ENCODE measurements around the gene TCAP.
"Not testable (repeated sequence)": the region's sequence is repeated elsewhere in the genome, so short reads cannot be mapped to it uniquely, and the experiment has no call there.

TCAP gene

DNA sequence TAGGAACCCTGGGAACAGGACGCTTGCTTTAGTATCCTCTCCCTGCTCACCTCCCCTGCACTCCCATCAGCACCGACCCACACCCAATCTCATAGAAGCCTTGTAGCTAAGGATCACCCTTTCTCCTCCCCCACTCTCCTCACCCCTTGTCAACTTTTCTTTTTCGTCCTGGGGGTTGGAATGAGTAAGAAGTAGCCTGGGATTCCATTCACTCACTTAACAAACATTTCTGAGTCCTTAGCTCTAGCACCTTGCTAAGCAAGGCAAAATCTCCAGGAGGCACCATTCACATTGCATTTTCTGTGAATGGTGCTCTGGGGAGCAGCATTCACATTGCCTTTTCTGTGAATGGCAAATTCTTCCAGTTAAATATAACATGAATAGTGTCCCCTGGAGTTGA lies 23.8 kb downstream of the TCAP start:
- Histone ChIP-seq H3K36me3 (ENCODE audit: control insufficient read depth in 2 of 2, insufficient read depth in 2 of 2, low read length in 2 of 2) (peaks cover 3 to 6% of the 10 kb centered on the region in 2 donors), H3K9me3 (ENCODE audit: control insufficient read depth in 2 of 2, low read length in 2 of 2) (no peaks in the 10 kb centered on the region), H3K27me3 (ENCODE audit: control insufficient read depth in 1 of 2, insufficient read depth in 2 of 2, low read length in 2 of 2) (no peaks in the 10 kb centered on the region), H3K4me1 (ENCODE audit: control insufficient read depth, insufficient read depth, low read length) (peaks cover 7% of the 10 kb centered on the region), H3K9ac (ENCODE audit: low read length in 2 of 2) (no peak overlapping the region), H3K4me3 (ENCODE audit: low read length in 2 of 2) (peak overlapping the region; percentile 87 to 94), H3K27ac (ENCODE audit: low read length) (no peak overlapping the region)

- no peak overlapping the region for H3K4me3 ChIP-seq (ENCODE audit: low read length in 2 of 2)
- H3K27ac ChIP-seq (ENCODE audit: low read length): no peak overlapping the region
- H3K9ac ChIP-seq (ENCODE audit: low read length in 2 of 2): no peak overlapping the region
- no peaks in the 10 kb centered on the region for H3K27me3 ChIP-seq (ENCODE audit: control insufficient read depth in 1 of 2, insufficient read depth in 2 of 2, low read length in 2 of 2)
- no peaks in the 10 kb centered on the region for H3K36me3 ChIP-seq (ENCODE audit: control insufficient read depth in 2 of 2, insufficient read depth in 2 of 2, low read length in 2 of 2)
- H3K9me3 ChIP-seq (ENCODE audit: control insufficient read depth in 2 of 2, low read length in 2 of 2): no peaks in the 10 kb centered on the region
- H3K4me1 ChIP-seq (ENCODE audit: control insufficient read depth, insufficient read depth, low read length): peaks cover 5% of the 10 kb centered on the region
Measured at GRCh38 chr17:39694593-39694992, 29.4 kb downstream of the TCAP start.

DNA sequence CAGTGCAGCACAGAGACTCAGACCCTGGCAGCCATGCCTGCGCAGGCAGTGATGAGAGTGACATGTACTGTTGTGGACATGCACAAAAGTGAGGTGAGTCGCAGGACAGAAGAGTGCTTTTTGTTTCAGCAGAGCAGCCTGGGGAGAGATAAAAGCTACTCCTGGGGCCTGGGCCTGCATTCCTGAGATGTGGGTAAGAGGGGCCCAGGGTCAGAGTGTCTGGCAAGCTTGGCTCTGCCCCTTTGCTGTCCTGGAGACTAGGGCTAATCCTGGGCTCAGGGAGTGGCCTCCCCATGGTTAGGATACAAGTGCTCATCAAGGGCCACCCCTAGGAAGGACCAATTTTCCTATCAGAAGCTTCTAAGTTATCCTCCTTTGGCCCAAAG lies 29.9 kb downstream of the TCAP start:
- Histone ChIP-seq H3K9me3 (ENCODE audit: control insufficient read depth in 2 of 2, low read length in 2 of 2) (no peaks in the 10 kb centered on the region), H3K9ac (ENCODE audit: low read length in 2 of 2) (no peak overlapping the region), H3K4me1 (ENCODE audit: control insufficient read depth, insufficient read depth, low read length) (peaks cover 5% of the 10 kb centered on the region), H3K36me3 (ENCODE audit: control insufficient read depth in 2 of 2, insufficient read depth in 2 of 2, low read length in 2 of 2) (no peaks in the 10 kb centered on the region), H3K27me3 (ENCODE audit: control insufficient read depth in 1 of 2, insufficient read depth in 2 of 2, low read length in 2 of 2) (no peaks in the 10 kb centered on the region), H3K27ac (ENCODE audit: low read length) (no peak overlapping the region), H3K4me3 (ENCODE audit: low read length in 2 of 2) (no peak overlapping the region)

DNA sequence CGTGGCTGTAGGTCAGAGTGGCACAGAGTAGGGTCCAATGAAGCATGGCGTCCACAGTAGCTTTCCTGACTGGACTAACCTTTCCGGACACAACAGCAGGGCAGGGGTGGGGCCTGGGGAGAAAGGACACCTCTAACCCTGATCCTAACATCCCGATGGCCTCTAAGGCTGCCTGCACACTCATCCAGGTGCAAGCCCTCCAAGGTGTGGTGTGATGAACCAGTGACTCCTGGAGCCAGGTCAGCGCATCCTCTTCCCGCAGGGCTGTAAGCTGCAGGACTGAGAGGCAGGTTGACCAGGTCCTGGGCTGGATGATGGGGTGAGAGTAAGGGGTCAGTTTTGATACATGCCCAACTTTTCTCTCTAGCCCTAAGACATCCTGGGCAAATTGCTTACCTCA lies 31.6 kb downstream of the TCAP start:
- Histone ChIP-seq H3K9ac (ENCODE audit: low read length in 2 of 2) (no peak overlapping the region), H3K27me3 (ENCODE audit: control insufficient read depth in 1 of 2, insufficient read depth in 2 of 2, low read length in 2 of 2) (no peaks in the 10 kb centered on the region), H3K4me3 (ENCODE audit: low read length in 2 of 2) (no peak overlapping the region), H3K27ac (ENCODE audit: low read length) (no peak overlapping the region), H3K36me3 (ENCODE audit: control insufficient read depth in 2 of 2, insufficient read depth in 2 of 2, low read length in 2 of 2) (no peaks in the 10 kb centered on the region), H3K4me1 (ENCODE audit: control insufficient read depth, insufficient read depth, low read length) (peaks cover 21% of the 10 kb centered on the region), H3K9me3 (ENCODE audit: control insufficient read depth in 2 of 2, low read length in 2 of 2) (no peaks in the 10 kb centered on the region)

DNA sequence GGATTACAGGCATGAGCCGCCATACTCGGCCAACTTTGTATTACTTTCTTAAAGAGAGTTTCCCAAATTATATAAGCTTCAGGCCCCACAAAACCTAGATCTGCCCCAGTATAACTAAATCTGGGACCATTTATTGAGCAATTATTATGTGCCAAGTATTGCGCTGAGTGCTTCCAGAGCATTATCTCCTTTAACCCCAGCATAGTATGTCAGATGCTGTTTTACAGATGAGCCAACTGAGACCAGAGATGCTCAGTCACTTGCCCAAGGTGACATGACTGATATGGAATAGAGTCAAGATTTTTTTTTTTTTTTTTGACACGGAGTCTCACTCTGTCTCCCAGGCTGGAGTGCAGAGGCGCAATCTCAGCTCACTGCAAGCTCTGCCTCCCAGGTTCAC lies 32.8 kb downstream of the TCAP start:
- Histone ChIP-seq H3K27me3 (ENCODE audit: control insufficient read depth in 1 of 2, insufficient read depth in 2 of 2, low read length in 2 of 2) (no peaks in the 10 kb centered on the region), H3K4me1 (ENCODE audit: control insufficient read depth, insufficient read depth, low read length) (peaks cover 24% of the 10 kb centered on the region)

DNA sequence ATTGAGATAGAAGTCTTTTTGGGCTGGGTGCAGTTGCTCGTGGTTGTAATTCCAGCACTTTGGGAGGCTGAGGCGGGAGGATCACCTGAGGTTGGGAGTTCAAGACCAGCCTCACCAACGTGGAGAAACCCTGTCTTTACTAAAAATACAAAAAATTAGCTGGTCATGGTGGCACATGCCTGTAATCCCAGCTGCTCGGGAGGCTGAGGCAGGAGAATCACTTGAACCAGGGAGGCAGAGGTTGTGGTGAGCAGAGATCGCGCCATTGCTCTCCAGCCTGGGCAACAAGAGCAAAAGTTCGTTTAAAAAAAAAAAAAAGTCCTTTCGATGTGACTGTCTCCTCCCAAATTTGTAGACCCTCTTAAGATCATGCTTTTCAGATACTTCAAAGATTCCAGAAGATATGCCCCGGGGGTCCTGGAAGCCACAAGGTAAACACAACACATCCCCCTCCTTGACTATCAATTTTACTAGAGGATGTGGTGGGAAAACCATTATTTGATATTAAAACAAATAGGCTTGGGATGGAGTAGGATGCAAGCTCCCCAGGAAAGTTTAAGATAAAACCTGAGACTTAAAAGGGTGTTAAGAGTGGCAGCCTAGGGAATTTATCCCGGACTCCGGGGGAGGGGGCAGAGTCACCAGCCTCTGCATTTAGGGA lies 34.1 kb downstream of the TCAP start:
- Histone ChIP-seq H3K4me3 (ENCODE audit: low read length in 2 of 2) (peak overlapping the region; percentile 72 to 79), H3K9ac (ENCODE audit: low read length in 2 of 2) (peak overlapping the region; percentile 72 to 73), H3K4me1 (ENCODE audit: control insufficient read depth, insufficient read depth, low read length) (peaks cover 24% of the 10 kb centered on the region), H3K27ac (ENCODE audit: low read length) (peak overlapping the region; percentile 62)
- not testable (repeated sequence) for H3K9me3 ChIP-seq (ENCODE audit: control insufficient read depth in 2 of 2, low read length in 2 of 2); H3K36me3 ChIP-seq (ENCODE audit: control insufficient read depth in 2 of 2, insufficient read depth in 2 of 2, low read length in 2 of 2); H3K27me3 ChIP-seq (ENCODE audit: control insufficient read depth in 1 of 2, insufficient read depth in 2 of 2, low read length in 2 of 2)

More for the DNA sequence above, 32.8 kb downstream of the TCAP start:
- no peaks in the 10 kb centered on the region for H3K36me3 ChIP-seq (ENCODE audit: control insufficient read depth in 2 of 2, insufficient read depth in 2 of 2, low read length in 2 of 2)
- no peaks in the 10 kb centered on the region for H3K9me3 ChIP-seq (ENCODE audit: control insufficient read depth in 2 of 2, low read length in 2 of 2)
- no peak overlapping the region for H3K27ac ChIP-seq (ENCODE audit: low read length)
- H3K4me3 ChIP-seq (ENCODE audit: low read length in 2 of 2): no peak overlapping the region
- no peak overlapping the region for H3K9ac ChIP-seq (ENCODE audit: low read length in 2 of 2)

GRCh38 chr17:39699818-39700147 lies 34.6 kb downstream of the TCAP start, which contains the start of gene ERBB2:
Gene ERBB2, plus strand, starts transcription at chr17:39700064. Its CDS starts 175 bp downstream, at chr17:39700239.
- peak within 1 kb of the TSS; percentile 72 to 79 for H3K4me3 ChIP-seq (ENCODE audit: low read length in 2 of 2)
- H3K9ac ChIP-seq (ENCODE audit: low read length in 2 of 2): peak within 1 kb of the TSS; percentile 73 to 78
- H3K27me3 ChIP-seq (ENCODE audit: control insufficient read depth in 1 of 2, insufficient read depth in 2 of 2, low read length in 2 of 2): no peaks in the 10 kb centered on the region
- H3K9me3 ChIP-seq (ENCODE audit: control insufficient read depth in 2 of 2, low read length in 2 of 2): no peaks in the 10 kb centered on the region
- peaks cover 28% of the 10 kb centered on the region for H3K4me1 ChIP-seq (ENCODE audit: control insufficient read depth, insufficient read depth, low read length)
- no peaks in the 10 kb centered on the region for H3K36me3 ChIP-seq (ENCODE audit: control insufficient read depth in 2 of 2, insufficient read depth in 2 of 2, low read length in 2 of 2)
- peak within 1 kb of the TSS; percentile 62 for H3K27ac ChIP-seq (ENCODE audit: low read length)

DNA sequence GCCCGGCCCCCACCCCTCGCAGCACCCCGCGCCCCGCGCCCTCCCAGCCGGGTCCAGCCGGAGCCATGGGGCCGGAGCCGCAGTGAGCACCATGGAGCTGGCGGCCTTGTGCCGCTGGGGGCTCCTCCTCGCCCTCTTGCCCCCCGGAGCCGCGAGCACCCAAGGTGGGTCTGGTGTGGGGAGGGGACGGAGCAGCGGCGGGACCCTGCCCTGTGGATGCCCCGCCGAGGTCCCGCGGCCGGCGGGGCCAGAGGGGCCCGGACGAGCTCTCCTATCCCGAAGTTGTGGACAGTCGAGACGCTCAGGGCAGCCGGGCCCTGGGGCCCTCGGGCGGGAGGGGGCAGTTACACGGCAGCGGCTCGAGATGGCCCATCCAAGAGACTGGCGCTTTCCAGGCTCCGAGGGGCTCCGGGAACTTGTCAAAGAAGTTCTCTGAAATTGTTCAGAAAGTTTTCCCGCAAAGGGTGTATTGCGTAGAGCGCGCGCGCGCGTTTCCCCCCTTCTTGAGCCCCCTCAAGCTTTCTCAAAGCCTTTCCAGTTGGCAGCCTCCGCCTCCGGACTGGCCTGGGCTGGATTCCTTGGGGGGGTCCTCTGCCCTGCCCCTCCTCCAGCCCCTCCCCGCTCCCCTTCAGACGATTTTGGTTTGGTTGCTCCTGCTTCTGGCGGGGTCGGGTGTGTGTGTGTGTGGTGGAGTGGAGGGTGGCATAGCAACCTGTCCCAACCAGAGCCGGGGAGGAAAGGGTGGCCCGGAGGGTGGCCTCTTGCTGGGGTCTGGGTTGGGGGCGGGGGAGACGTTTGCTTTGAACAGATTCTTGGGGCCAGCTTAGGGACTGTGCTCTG lies 35.2 kb downstream of the TCAP start:
- H3K9ac ChIP-seq (ENCODE audit: low read length in 2 of 2): peak overlapping the region; percentile 73 to 78
- no peaks in the 10 kb centered on the region for H3K27me3 ChIP-seq (ENCODE audit: control insufficient read depth in 1 of 2, insufficient read depth in 2 of 2, low read length in 2 of 2)
- no peaks in the 10 kb centered on the region for H3K9me3 ChIP-seq (ENCODE audit: control insufficient read depth in 2 of 2, low read length in 2 of 2)
- H3K4me3 ChIP-seq (ENCODE audit: low read length in 2 of 2): peak overlapping the region; percentile 72 to 79
- H3K4me1 ChIP-seq (ENCODE audit: control insufficient read depth, insufficient read depth, low read length): peaks cover 32% of the 10 kb centered on the region
- H3K36me3 ChIP-seq (ENCODE audit: control insufficient read depth in 2 of 2, insufficient read depth in 2 of 2, low read length in 2 of 2): no peaks in the 10 kb centered on the region
- H3K27ac ChIP-seq (ENCODE audit: low read length): peak overlapping the region; percentile 62

GRCh38 chr17:39701012-39701783 lies 36.0 kb downstream of the TCAP start:
- Histone ChIP-seq H3K36me3 (ENCODE audit: control insufficient read depth in 2 of 2, insufficient read depth in 2 of 2, low read length in 2 of 2) (no peaks in the 10 kb centered on the region), H3K9ac (ENCODE audit: low read length in 2 of 2) (peak overlapping the region; percentile 64 to 73), H3K4me3 (ENCODE audit: low read length in 2 of 2) (peak overlapping the region; percentile 72 to 79), H3K27ac (ENCODE audit: low read length) (peak overlapping the region; percentile 62), H3K27me3 (ENCODE audit: control insufficient read depth in 1 of 2, insufficient read depth in 2 of 2, low read length in 2 of 2) (no peaks in the 10 kb centered on the region), H3K9me3 (ENCODE audit: control insufficient read depth in 2 of 2, low read length in 2 of 2) (no peaks in the 10 kb centered on the region), H3K4me1 (ENCODE audit: control insufficient read depth, insufficient read depth, low read length) (peaks cover 34% of the 10 kb centered on the region)

DNA sequence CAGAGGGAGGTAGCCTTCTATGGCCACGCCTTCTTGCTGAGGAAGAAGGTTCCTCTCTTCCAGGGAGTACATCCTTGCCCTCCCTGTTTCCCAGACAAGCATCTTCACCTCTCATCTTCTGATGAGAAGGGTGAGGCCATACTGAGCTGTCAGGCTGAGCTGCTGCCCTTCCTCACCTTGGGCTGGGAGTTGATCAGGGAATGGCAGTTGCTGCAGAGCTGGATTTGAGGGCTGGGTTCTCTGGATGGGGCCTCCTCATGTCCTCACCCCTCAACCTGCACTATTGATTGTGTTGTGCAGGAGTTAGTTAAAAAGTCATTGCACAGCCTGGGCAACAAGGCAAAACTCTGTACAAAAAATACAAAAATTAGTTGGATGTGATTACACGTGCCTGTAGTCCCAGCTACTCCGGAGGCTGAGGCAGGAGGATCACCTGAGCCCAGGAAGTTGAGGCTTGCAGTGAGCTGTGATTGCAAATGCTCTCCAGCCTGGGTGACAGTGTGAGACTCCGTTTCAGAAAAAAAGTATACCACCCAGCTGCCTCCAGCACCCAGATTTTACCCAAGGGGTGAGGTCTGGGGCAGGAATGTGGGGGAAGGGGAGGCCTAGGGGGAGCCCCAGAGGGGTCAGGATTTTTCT lies 36.8 kb downstream of the TCAP start:
- Histone ChIP-seq H3K36me3 (ENCODE audit: control insufficient read depth in 2 of 2, insufficient read depth in 2 of 2, low read length in 2 of 2) (peaks cover 0 to 2% of the 10 kb centered on the region in 2 donors), H3K4me3 (ENCODE audit: low read length in 2 of 2) (peak overlapping the region in 1 of 2 donors; percentile 79), H3K27me3 (ENCODE audit: control insufficient read depth in 1 of 2, insufficient read depth in 2 of 2, low read length in 2 of 2) (no peaks in the 10 kb centered on the region), H3K27ac (ENCODE audit: low read length) (no peak overlapping the region), H3K9me3 (ENCODE audit: control insufficient read depth in 2 of 2, low read length in 2 of 2) (no peaks in the 10 kb centered on the region), H3K9ac (ENCODE audit: low read length in 2 of 2) (no peak overlapping the region), H3K4me1 (ENCODE audit: control insufficient read depth, insufficient read depth, low read length) (peaks cover 36% of the 10 kb centered on the region)

Data from stomach smooth muscle (tissue), 2 donors.